DND-41 (cell line): ENCODE data around the gene TRIP10.

Experiments
- ATAC-seq: fragments of 200-7000 bp; cut with Tn5 transposase; 3 replicates; pipeline ENCODE4 v1.9.1; 2021; ENCODE audit warnings: low read depth; ENCODE audit not compliant: insufficient read depth
- DNase-seq: peaks from one replicate; pipeline ENCODE4 v3.0.0-alpha.2; 2020
- H2AFZ ChIP-seq: 2 replicates; pipeline ENCODE4 v1.6.0; 2012; ENCODE audit warnings: low read depth, low read length
- H3K27ac ChIP-seq: 2 replicates; pipeline ENCODE4 v1.5.1; 2012; ENCODE audit warnings: low read length, inconsistent platforms
- H3K27me3 ChIP-seq: fragments of 200-600 bp; sonication (generic); 2 replicates; pipeline ENCODE4 v1.6.0; 2012; ENCODE audit warnings: low read length, mild to moderate bottlenecking, inconsistent platforms; ENCODE audit not compliant: insufficient read depth, poor library complexity
- H3K36me3 ChIP-seq: 2 replicates; pipeline ENCODE4 v1.5.1; 2012; ENCODE audit warnings: low read length, inconsistent platforms; ENCODE audit not compliant: insufficient read depth
- H3K4me1 ChIP-seq: 2 replicates; pipeline ENCODE4 v1.5.1; 2012; ENCODE audit warnings: mild to moderate bottlenecking, low read length; ENCODE audit not compliant: insufficient read depth
- H3K4me2 ChIP-seq: 2 replicates; pipeline ENCODE4 v1.6.0; 2012; ENCODE audit warnings: mild to moderate bottlenecking, moderate library complexity, low read length, inconsistent platforms; ENCODE audit not compliant: insufficient read depth
- H3K4me3 ChIP-seq, 2 experiments: fragments of 200-600 bp in 1 of 2; shearing (Covaris generic) in 1 of 2; 2 replicates each; pipeline ENCODE4 v1.5.1; 2012 to 2016; ENCODE audit warnings: inconsistent platforms in 2 of 2, low read length in 2 of 2, mild to moderate bottlenecking in 2 of 2, low read depth in 1 of 2, moderate library complexity in 1 of 2
- H3K79me2 ChIP-seq: 2 replicates; pipeline ENCODE4 v1.6.0; 2012; ENCODE audit warnings: low read length, inconsistent platforms; ENCODE audit not compliant: insufficient read depth
- H3K9ac ChIP-seq: 2 replicates; pipeline ENCODE4 v1.6.0; 2012; ENCODE audit warnings: low read depth, mild to moderate bottlenecking, inconsistent platforms, low read length, moderate library complexity
- H3K9me3 ChIP-seq: 2 replicates; pipeline ENCODE4 v1.5.1; 2012; ENCODE audit warnings: low read length, moderate library complexity, mild to moderate bottlenecking, inconsistent platforms; ENCODE audit not compliant: insufficient read depth, severe bottlenecking
- H4K20me1 ChIP-seq: 2 replicates; pipeline ENCODE4 v1.6.0; 2012; ENCODE audit warnings: low read length; ENCODE audit not compliant: insufficient read depth
- EZH2 ChIP-seq: IDR thresholded peaks from 3 replicates; pipeline ENCODE4 v1.6.1; 2012; ENCODE audit warnings: borderline replicate concordance, low read depth, mild to moderate bottlenecking, moderate library complexity, low read length, inconsistent platforms; ENCODE audit not compliant: severe bottlenecking
- TF ChIP-seq, protein P1 (sequence below): IDR thresholded peaks from 2 replicates; pipeline ENCODE4 v1.5.1; 2012; ENCODE audit warnings: borderline replicate concordance, low read length, moderate library complexity, mild to moderate bottlenecking; ENCODE audit not compliant: poor library complexity, severe bottlenecking; ENCODE audit errors: extremely low read depth

The TRIP10 gene

GRCh38 chr19:6739390-6739882, at the start of gene TRIP10:
Gene TRIP10, plus strand, starts transcription at chr19:6739680. Its CDS starts 82 bp downstream, at chr19:6739762.
- Histone ChIP-seq H3K79me2 (peaks cover 27% of the 10 kb centered on the region), H3K36me3 (peaks cover 15% of the 10 kb centered on the region), H3K9ac (peak within 1 kb of the TSS; percentile 71), H3K27me3 (no peaks in the 10 kb centered on the region), H3K4me3 (peak within 1 kb of the TSS; percentile 55 to 68), H3K9me3 (no peaks in the 10 kb centered on the region), H3K4me1 (peaks cover 54% of the 10 kb centered on the region), H2AFZ (peak within 1 kb of the TSS; percentile 82), H4K20me1 (peaks cover 3% of the 10 kb centered on the region; the same call in 1 of the 2 replicates), H3K4me2 (peak within 1 kb of the TSS; percentile 88), H3K27ac (peak within 1 kb of the TSS; percentile 87)
- TF ChIP-seq, protein P1, sequence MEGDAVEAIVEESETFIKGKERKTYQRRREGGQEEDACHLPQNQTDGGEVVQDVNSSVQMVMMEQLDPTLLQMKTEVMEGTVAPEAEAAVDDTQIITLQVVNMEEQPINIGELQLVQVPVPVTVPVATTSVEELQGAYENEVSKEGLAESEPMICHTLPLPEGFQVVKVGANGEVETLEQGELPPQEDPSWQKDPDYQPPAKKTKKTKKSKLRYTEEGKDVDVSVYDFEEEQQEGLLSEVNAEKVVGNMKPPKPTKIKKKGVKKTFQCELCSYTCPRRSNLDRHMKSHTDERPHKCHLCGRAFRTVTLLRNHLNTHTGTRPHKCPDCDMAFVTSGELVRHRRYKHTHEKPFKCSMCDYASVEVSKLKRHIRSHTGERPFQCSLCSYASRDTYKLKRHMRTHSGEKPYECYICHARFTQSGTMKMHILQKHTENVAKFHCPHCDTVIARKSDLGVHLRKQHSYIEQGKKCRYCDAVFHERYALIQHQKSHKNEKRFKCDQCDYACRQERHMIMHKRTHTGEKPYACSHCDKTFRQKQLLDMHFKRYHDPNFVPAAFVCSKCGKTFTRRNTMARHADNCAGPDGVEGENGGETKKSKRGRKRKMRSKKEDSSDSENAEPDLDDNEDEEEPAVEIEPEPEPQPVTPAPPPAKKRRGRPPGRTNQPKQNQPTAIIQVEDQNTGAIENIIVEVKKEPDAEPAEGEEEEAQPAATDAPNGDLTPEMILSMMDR, result no peak
- TF ChIP-seq EZH2, result no peak
- DNase-seq (peak; percentile 87), ATAC-seq (peak; percentile 2; the same call in 1 of the 3 replicates)

DNA sequence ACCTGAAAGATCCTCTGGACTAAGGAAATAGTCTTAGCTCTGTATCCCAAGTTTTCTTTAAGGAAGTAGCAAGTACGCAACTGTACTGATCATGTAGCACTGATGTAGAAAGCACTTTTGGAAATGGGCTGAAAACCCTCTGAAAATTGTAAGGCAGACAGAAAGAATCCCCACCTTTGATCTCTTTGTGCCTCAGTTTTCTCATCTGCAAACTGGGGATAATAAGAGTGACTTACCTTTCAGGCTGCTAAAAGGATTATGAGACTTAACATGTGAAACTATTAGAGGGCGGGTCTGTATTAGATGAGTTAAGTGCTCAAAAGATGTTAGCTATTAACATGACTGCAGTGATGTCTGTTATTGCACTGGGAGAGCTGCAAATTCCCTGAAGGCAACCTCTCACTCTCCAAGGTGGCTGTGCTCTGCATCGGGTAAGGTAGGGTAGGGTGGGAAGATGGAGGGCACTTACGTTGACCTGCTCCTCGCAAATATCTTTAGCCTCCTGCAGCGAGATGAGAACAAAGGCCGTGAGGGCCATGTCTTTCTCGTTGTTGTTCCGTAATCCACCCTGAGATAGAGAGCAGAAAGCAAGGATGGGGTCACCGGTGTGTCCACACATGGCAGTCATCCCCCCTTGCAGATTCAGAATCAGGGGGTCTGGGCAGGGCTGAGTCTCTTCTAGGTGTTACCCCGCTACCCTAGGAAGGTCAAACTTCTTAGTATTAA, 49.2 kb upstream of the TRIP10 start:
- H3K4me1 ChIP-seq, result no peaks in the 10 kb centered on the region
- no peak overlapping the region for H3K9ac ChIP-seq
- no peak for DNase-seq
- H3K36me3 ChIP-seq, result no peaks in the 10 kb centered on the region
- no peaks in the 10 kb centered on the region for H3K9me3 ChIP-seq
- no peak overlapping the region for H3K4me3 ChIP-seq
- no peak overlapping the region for H2AFZ ChIP-seq
- no peak for ATAC-seq
- no peaks in the 10 kb centered on the region for H4K20me1 ChIP-seq
- H3K27ac ChIP-seq, result no peak overlapping the region
- TF ChIP-seq, protein P1, result no peak
- TF ChIP-seq EZH2, result no peak
- H3K79me2 ChIP-seq, result no peaks in the 10 kb centered on the region
- H3K4me2 ChIP-seq, result no peak overlapping the region
- H3K27me3 ChIP-seq, result no peaks in the 10 kb centered on the region

GRCh38 chr19:6691342-6691741, 48.1 kb upstream of the TRIP10 start:
- Histone ChIP-seq H3K4me1 (no peaks in the 10 kb centered on the region), H3K4me2 (no peak overlapping the region), H3K9me3 (no peaks in the 10 kb centered on the region), H3K79me2 (no peaks in the 10 kb centered on the region), H3K27me3 (no peaks in the 10 kb centered on the region), H2AFZ (no peak overlapping the region), H3K36me3 (no peaks in the 10 kb centered on the region), H3K9ac (no peak overlapping the region), H3K27ac (no peak overlapping the region), H3K4me3 (no peak overlapping the region), H4K20me1 (no peaks in the 10 kb centered on the region)
- TF ChIP-seq, protein P1, result no peak
- TF ChIP-seq EZH2, result no peak
- no peak for DNase-seq
- ATAC-seq, result no peak
